NCI-H82 treated with DMSO at 0.1 percent for 48 hours (cell line): Measurements from ENCODE around the gene TRIM25.

ENCODE experiments used
- DNase-seq: peaks from one replicate; lab custom pipeline; 2025; ENCODE audit not compliant: unreplicated experiment; lab: John Stamatoyannopoulos, UW

The TRIM25 gene

GRCh38 chr17:56896217-56896967, 17.5 kb downstream of the TRIM25 start:
- DNase-seq: no peak

DNA sequence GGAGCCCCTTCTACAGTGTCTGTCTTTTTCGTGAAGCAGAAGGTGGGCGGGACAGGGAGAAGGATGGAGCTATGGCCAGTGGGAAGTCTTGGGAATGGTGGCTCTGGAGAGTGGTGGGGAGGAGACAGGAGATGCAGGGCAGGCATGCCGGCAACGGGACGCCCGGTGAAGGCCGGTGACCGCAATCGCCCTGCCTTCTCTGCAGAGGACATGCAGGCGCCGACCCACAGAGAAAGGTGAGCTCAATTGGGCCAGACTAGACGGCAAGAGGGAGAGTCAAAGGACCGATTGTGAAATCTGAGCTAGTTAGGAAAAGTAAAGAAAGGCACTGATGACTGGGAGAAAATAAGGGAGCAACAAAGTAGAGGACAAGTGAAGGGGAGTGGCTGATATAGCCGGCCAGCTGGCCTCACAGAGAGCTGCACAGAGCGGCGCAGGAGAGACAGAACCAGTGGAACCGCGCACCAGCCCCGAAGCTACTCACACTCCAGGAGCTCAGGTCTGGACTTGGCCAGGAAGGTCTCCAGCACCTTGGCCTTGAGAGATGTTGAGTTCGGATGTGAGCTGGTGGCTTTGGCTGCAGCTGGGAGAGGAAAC, 18.9 kb downstream of the TRIM25 start:
- no peak for DNase-seq

DNA sequence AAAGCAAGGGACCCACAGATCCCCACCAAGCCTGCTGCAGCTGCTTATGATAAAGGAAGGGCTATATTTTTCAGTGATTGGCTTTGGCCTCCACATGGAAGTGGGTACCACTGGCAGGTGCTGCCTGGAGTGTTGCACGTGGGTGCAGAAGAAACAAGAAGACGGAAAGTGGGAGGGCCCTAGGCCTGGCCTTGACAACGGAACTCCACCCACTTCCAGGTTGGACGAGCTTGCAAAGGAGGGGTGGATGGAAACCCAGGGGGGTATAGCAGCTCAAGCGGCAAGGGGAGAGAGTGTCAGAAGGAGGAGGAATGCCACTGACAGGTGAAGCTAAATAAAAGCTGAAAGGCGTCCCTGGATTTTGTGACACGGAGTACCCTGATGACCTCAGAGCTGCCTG, 20.3 kb downstream of the TRIM25 start:
- DNase-seq: no peak

GRCh38 chr17:56892333-56892732, 21.5 kb downstream of the TRIM25 start:
- no peak for DNase-seq

DNA sequence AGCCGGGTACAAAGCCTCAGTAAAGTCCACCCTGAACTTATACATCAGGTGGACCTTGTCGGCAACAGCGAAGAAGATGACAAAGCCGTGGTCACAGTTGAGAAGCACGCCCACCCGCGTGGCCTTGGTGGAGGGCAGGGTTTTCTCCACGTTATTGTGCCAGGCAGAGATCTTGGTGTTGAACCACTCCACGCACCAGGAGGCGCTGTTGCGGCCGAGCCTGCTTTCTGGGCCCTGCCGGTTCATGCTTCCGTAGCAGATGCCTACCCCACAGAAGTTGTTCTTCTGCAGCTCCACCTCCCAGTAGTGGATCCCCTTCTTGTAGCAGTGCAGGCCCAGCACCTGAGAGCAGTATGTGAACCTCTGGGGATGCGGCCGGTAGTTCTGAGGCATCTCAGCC, 22.1 kb downstream of the TRIM25 start:
- DNase-seq: no peak

GRCh38 chr17:56890906-56891674, 22.8 kb downstream of the TRIM25 start:
- DNase-seq: no peak

DNA sequence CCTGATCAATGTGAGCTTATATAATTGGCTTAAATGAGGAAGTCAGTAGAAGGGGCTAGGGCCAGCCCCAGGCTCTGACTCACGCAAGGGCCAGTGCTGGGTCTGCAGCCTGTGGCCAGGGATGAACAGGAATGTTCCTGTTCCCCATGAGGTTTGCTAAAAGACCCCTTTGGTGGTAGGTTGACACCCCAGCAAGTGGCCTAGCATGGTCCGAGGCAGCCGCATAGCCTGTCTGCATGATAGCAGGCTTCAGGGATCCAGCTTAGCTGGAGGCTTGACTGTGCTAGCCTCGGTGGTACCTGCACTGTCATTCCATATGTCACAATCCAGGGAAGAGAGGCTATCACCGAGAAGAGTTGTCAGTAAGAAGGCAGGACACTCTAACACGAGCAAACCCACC, 23.5 kb downstream of the TRIM25 start:
- DNase-seq: no peak

- no peak for DNase-seq
Measured at GRCh38 chr17:56887552-56888467, 26.0 kb downstream of the TRIM25 start.

- no peak for DNase-seq
Measured at GRCh38 chr17:56887105-56887504, 26.7 kb downstream of the TRIM25 start.

- DNase-seq: no peak
Measured at GRCh38 chr17:56886288-56886731, 27.5 kb downstream of the TRIM25 start.

- no peak for DNase-seq
Measured at GRCh38 chr17:56885312-56885657, 28.6 kb downstream of the TRIM25 start.

GRCh38 chr17:56884483-56885311, 29.2 kb downstream of the TRIM25 start:
- DNase-seq: no peak

DNA sequence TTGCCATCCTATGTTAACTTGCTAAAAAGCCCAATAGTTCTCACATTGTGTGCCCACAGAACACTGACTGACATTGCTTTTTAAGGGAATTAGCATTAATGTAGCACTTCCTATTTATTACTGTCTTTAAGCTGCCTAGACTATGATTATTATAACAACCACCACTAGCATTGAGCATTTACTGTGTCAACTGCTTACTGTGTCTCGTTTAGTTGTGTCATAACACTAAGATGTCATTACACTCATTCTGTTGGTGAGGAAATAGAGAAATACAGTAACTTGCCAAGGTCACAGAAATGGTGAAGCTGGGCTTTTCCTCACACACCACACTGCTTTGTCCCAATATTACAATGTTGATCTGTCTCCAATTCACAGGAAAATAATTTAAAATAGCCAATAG, 30.2 kb downstream of the TRIM25 start:
- DNase-seq: no peak

- no peak for DNase-seq
Measured at GRCh38 chr17:56881685-56882295, 32.1 kb downstream of the TRIM25 start.

DNA sequence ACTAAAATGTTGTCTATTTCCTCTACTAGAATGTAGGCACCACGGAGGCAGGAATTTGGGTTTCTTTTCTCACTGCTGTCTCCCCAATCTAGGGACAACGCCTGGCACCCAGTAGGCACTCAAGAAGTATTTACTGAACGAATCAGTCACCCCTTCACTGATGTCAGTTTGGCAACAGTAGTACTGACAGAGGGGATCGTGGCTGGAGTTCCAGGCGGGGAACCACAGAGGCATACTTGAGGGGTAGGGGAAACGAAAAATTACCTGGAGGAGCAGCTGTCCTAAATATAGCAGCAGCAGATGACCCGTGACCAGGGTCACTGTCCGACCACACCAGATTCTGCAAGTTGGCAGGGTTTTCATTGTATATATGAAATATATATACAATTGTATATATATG, 33.3 kb downstream of the TRIM25 start:
- DNase-seq: no peak

DNA sequence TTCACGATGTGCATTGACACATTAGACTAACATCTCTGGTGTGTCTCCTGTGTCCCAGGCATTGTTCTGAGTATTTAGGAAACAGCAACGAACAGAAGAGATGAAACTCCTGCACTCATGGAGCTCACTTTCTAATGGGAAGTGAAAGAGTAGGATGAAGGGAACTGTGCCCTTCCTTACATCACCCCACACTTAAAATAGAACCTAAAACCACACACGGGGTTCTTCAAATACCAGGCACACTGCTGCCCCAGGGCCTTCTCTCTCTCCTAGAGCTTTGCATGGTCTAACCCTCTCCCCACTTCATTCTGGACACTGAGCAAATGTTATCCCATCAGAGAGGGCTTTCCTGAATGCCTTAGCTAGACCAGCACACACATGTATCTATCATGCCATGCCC, 33.7 kb downstream of the TRIM25 start:
- no peak for DNase-seq

- no peak for DNase-seq
Measured at GRCh38 chr17:56879280-56879679, 34.6 kb downstream of the TRIM25 start.

GRCh38 chr17:56876766-56877179, 37.1 kb downstream of the TRIM25 start:
- DNase-seq: no peak

DNA sequence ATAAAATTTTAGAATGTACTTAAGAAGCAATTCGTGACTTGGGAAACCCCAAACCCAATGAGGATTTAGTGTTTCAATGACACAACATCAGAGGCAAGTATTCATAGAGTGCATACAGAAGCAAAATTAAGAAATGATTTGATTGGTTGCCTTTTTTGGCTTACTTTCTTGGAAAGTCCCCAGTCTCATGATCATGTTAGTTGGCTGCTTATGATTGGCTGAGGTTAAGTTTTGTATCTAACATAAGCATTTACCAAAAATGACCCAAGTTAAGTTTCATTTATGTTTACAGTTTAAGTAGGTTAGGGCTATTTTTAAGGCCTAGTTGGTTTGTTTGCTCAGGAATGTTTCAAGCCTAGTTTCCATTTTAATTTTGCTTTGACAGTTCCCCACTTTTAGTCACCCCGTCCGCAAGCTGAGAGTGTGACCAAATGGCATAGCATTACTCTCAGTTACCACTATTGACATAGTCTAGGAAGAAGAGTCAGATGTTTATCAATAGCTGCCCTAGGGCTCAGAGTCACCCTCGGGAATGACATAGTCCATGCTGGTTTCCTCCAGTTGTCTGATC, 43.7 kb downstream of the TRIM25 start:
- no peak for DNase-seq
